ENCODE results near the gene FGF14. TPM values are rescaled to one million over a fixed set of nuclear protein-coding genes. Genes with fewer than 3 reads are reported as not detected.

FGF14 gene
- total RNA-seq, 2 experiments from 2014 or later: not detected

DNA sequence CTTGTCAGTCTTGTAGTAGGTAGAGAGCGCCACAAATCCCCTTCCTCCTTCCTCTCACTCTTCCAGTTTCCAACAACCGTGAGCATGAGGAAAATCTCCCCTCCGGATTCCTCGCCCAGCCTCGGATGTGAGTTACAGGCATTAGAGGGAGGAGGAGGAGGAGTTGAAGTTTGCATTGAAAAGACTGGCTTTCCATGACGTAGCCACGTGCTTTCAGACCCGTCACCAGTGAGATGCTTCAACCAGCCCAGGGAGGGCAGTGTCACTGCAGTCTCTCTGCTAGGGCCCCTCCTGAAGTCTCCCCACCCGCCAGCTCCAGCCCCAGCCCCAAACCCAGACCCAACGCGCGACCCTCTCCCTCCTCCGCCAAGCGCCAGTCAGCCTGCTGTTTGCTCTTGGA, 442 bp upstream of the FGF14 start:
- H2AFZ ChIP-seq (ENCODE audit: low read length): no peak overlapping the region
- no peaks in the 10 kb centered on the region for H3K4me1 ChIP-seq (ENCODE audit: insufficient read depth, low read length, poor library complexity, severe bottlenecking)
- no peak overlapping the region for H3K27ac ChIP-seq (ENCODE audit: low read depth, low read length, poor library complexity, severe bottlenecking)
- H3K4me2 ChIP-seq (ENCODE audit: low read length): no peak overlapping the region
- ChIA-PET CTCF (ENCODE audit: unreplicated experiment) (no interaction called here), POLR2A (no interaction called here)
- H3K9me2 ChIP-seq (ENCODE audit: insufficient read depth, low read length): no peaks in the 10 kb centered on the region
- no peak for DNase-seq (ENCODE audit: low spot score)
- TF ChIP-seq EZH2phosphoT487 (IDR thresholded peaks at IDR 0.05; ENCODE audit: borderline replicate concordance, low read depth, low read length): no peak
- TF ChIP-seq, protein P1, sequence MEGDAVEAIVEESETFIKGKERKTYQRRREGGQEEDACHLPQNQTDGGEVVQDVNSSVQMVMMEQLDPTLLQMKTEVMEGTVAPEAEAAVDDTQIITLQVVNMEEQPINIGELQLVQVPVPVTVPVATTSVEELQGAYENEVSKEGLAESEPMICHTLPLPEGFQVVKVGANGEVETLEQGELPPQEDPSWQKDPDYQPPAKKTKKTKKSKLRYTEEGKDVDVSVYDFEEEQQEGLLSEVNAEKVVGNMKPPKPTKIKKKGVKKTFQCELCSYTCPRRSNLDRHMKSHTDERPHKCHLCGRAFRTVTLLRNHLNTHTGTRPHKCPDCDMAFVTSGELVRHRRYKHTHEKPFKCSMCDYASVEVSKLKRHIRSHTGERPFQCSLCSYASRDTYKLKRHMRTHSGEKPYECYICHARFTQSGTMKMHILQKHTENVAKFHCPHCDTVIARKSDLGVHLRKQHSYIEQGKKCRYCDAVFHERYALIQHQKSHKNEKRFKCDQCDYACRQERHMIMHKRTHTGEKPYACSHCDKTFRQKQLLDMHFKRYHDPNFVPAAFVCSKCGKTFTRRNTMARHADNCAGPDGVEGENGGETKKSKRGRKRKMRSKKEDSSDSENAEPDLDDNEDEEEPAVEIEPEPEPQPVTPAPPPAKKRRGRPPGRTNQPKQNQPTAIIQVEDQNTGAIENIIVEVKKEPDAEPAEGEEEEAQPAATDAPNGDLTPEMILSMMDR (conservative IDR thresholded peaks at IDR 0.05; ENCODE audit: low read length): no peak
- intact Hi-C loops (cut with micrococcal nuclease; ENCODE audit: unreplicated experiment): no loop called here
- no peaks in the 10 kb centered on the region for H3K79me2 ChIP-seq (ENCODE audit: insufficient read depth, low read depth, low read length)
- no peak overlapping the region for H3K4me3 ChIP-seq (ENCODE audit: low read depth, low read length, poor library complexity, severe bottlenecking)
- H3K9me3 ChIP-seq (ENCODE audit: low read length): no peaks in the 10 kb centered on the region
- no TSS peak for BruUV-seq (replicated peaks)
- no peaks in the 10 kb centered on the region for H4K20me1 ChIP-seq (ENCODE audit: insufficient read depth, low read length)
- no peaks in the 10 kb centered on the region for H3K36me3 ChIP-seq (ENCODE audit: insufficient read depth, low read length)

DNA sequence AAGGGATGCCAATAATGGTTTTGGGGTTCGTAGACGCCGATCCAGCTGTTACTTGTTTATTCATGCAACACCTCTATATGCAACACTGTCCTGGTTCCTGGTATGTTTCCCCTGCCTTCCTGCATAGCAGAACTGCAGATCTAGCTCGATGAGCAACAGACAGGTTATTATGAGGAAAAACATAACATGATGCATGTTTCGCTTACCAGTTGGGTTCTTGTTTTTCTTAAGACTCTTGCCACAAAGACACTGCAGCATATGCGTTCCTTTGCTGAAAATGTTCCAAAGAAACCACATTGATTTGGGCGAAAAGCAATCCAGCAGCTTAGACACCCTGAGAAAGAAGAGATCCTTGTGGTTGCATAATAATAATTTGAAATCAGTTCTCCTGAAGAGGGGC, 583 bp downstream of the FGF14 start:
- H4K20me1 ChIP-seq (ENCODE audit: insufficient read depth, low read length): no peaks in the 10 kb centered on the region
- intact Hi-C loops (cut with micrococcal nuclease; ENCODE audit: unreplicated experiment): no loop called here
- no peak for DNase-seq (ENCODE audit: low spot score)
- BruUV-seq (replicated peaks): no TSS peak
- H2AFZ ChIP-seq (ENCODE audit: low read length): no peak overlapping the region
- no peaks in the 10 kb centered on the region for H3K9me2 ChIP-seq (ENCODE audit: insufficient read depth, low read length)
- H3K79me2 ChIP-seq (ENCODE audit: insufficient read depth, low read depth, low read length): no peaks in the 10 kb centered on the region
- ChIA-PET POLR2A (no interaction called here), CTCF (ENCODE audit: unreplicated experiment) (no interaction called here)
- H3K4me1 ChIP-seq (ENCODE audit: insufficient read depth, low read length, poor library complexity, severe bottlenecking): no peaks in the 10 kb centered on the region
- no peak overlapping the region for H3K4me3 ChIP-seq (ENCODE audit: low read depth, low read length, poor library complexity, severe bottlenecking)
- no peaks in the 10 kb centered on the region for H3K9me3 ChIP-seq (ENCODE audit: low read length)
- H3K27ac ChIP-seq (ENCODE audit: low read depth, low read length, poor library complexity, severe bottlenecking): no peak overlapping the region
- no peak overlapping the region for H3K4me2 ChIP-seq (ENCODE audit: low read length)
- no peak for TF ChIP-seq EZH2phosphoT487 (IDR thresholded peaks at IDR 0.05; ENCODE audit: borderline replicate concordance, low read depth, low read length)
- TF ChIP-seq, protein P1 (conservative IDR thresholded peaks at IDR 0.05; ENCODE audit: low read length): no peak
- no peaks in the 10 kb centered on the region for H3K36me3 ChIP-seq (ENCODE audit: insufficient read depth, low read length)

DNA sequence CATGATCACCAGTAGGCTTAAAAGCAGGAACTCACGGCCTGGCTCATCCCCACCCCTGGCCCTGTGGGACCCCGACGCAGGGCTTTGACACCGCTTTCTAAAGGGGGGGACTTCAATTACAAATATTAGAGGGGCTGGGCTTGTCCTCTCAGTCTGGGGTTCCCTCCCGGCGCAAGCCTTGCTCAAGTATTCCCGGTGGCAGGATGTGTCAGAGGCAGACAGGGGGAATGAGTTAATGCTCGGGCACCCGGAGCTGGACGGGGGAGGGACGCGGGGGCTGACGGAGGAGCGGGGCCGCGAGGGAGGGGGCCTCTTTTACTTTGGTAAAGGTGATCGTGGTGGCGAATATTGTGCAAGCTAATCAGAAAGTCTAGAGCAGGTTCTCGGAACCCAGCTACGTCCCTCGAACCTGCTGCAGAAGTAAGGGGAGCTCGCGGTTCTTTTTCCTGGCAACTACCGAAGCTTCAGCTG, 1.1 kb downstream of the FGF14 start:
- H2AFZ ChIP-seq (ENCODE audit: low read length): no peak overlapping the region
- H3K9me2 ChIP-seq (ENCODE audit: insufficient read depth, low read length): no peaks in the 10 kb centered on the region
- H3K27ac ChIP-seq (ENCODE audit: low read depth, low read length, poor library complexity, severe bottlenecking): no peak overlapping the region
- no peaks in the 10 kb centered on the region for H3K36me3 ChIP-seq (ENCODE audit: insufficient read depth, low read length)
- CTCF ChIA-PET (ENCODE audit: unreplicated experiment): no interaction called here
- H3K4me2 ChIP-seq (ENCODE audit: low read length): no peak overlapping the region
- H3K4me3 ChIP-seq (ENCODE audit: low read depth, low read length, poor library complexity, severe bottlenecking): no peak overlapping the region
- no peaks in the 10 kb centered on the region for H3K4me1 ChIP-seq (ENCODE audit: insufficient read depth, low read length, poor library complexity, severe bottlenecking)
- intact Hi-C loops (cut with micrococcal nuclease; ENCODE audit: unreplicated experiment): no loop called here
- POLR2A ChIA-PET: no interaction called here
- no peak for DNase-seq (ENCODE audit: low spot score)
- TF ChIP-seq, protein P1 (conservative IDR thresholded peaks at IDR 0.05; ENCODE audit: low read length): no peak
- no peak for TF ChIP-seq EZH2phosphoT487 (IDR thresholded peaks at IDR 0.05; ENCODE audit: borderline replicate concordance, low read depth, low read length)
- no peaks in the 10 kb centered on the region for H3K79me2 ChIP-seq (ENCODE audit: insufficient read depth, low read depth, low read length)
- H3K9me3 ChIP-seq (ENCODE audit: low read length): no peaks in the 10 kb centered on the region
- H4K20me1 ChIP-seq (ENCODE audit: insufficient read depth, low read length): no peaks in the 10 kb centered on the region
- no TSS peak for BruUV-seq (replicated peaks)
